B cell (primary cell): ENCODE results near the gene BFSP1. TPM values are rescaled to one million over a fixed set of nuclear protein-coding genes. Genes with fewer than 3 reads are reported as not detected.

Experiments
- ATAC-seq: fragments of 200-7000 bp; cut with Tn5 transposase; one replicate; pipeline ENCODE4 v1.10.0; 2021; ENCODE audit warnings: low read depth, mild to moderate bottlenecking, moderate number of reproducible peaks, moderate library complexity
- CTCF ChIA-PET: fragments of 350-600 bp; sonication (Branson Sonifier 250); formaldehyde crosslinking; loops from one replicate; lab custom pipeline; 2021; ENCODE audit warnings: antibody characterized with exemption, inconsistent platforms; lab: Charles Lee
- POLR2A ChIA-PET: fragments of 350-600 bp; sonication (Branson Sonifier 250); formaldehyde crosslinking; loops from one replicate; lab custom pipeline; 2021; ENCODE audit warnings: antibody characterized with exemption; lab: Charles Lee
- DNase-seq: peaks from one replicate; pipeline ENCODE4 v3.0.0; 2013
- H2AFZ ChIP-seq: 2 replicates; pipeline ENCODE4 v1.6.1; 2012; ENCODE audit warnings: mild to moderate bottlenecking, low read depth, low read length; ENCODE audit not compliant: insufficient read depth, poor library complexity, severe bottlenecking
- H3K27ac ChIP-seq, 2 donors: 1 replicate in 1 of 2; 2 replicates in 1 of 2; pipeline ENCODE4 v1.5.1; 2012 to 2013; ENCODE audit warnings: low read length in 2 of 2, mild to moderate bottlenecking in 2 of 2, moderate library complexity in 1 of 2
- H3K27me3 ChIP-seq, 4 experiments: fragments of 200-600 bp in 1 of 4; sonication (generic) in 1 of 4; replicated peaks in 1 of 4; 1 replicate in 2 of 4; 2 replicates in 2 of 4; pipeline versions ENCODE4 v1.6.1 to v1.7.0; 2013 to 2016; ENCODE audit warnings: low read length in 3 of 4, mild to moderate bottlenecking in 2 of 4, mixed read lengths in 1 of 4, moderate library complexity in 1 of 4; ENCODE audit not compliant: insufficient read depth in 4 of 4, control insufficient read depth in 3 of 4; ENCODE audit errors: control extremely low read depth in 1 of 4
- H3K36me3 ChIP-seq, 2 experiments: replicated peaks in 1 of 2; 1 replicate in 1 of 2; 2 replicates in 1 of 2; pipeline versions ENCODE4 v1.6.1 to v1.7.1; 2013; ENCODE audit warnings: low read length in 1 of 2; ENCODE audit not compliant: insufficient read depth in 2 of 2, control insufficient read depth in 1 of 2; ENCODE audit errors: control extremely low read depth in 1 of 2, extremely low read depth in 1 of 2
- H3K4me1 ChIP-seq, 2 donors: fragments of 200-600 bp in 1 of 2; sonication (generic) in 1 of 2; 1 replicate in 1 of 2; 2 replicates in 1 of 2; pipeline versions ENCODE4 v1.5.1 to v1.6.1; 2013 to 2017; ENCODE audit warnings: low read length in 2 of 2; ENCODE audit not compliant: control insufficient read depth in 2 of 2, insufficient read depth in 2 of 2
- H3K4me2 ChIP-seq: replicated peaks from 2 replicates; pipeline ENCODE3; 2012; ENCODE audit warnings: mild to moderate bottlenecking, low read depth, low read length; ENCODE audit not compliant: poor library complexity, severe bottlenecking
- H3K4me3 ChIP-seq, 5 experiments: fragments of 200-600 bp in 1 of 5; sonication (generic) in 1 of 5; 1 replicate in 3 of 5; 2 replicates in 2 of 5; pipeline versions ENCODE4 v1.5.1 to v1.7.0; 2011 to 2016; ENCODE audit warnings: low read length in 4 of 5, mild to moderate bottlenecking in 4 of 5, low read depth in 2 of 5, control low read depth in 1 of 5, moderate library complexity in 1 of 5; ENCODE audit not compliant: insufficient read depth in 1 of 5; ENCODE audit errors: control extremely low read depth in 1 of 5, extremely low read depth in 1 of 5
- H3K79me2 ChIP-seq: fragments of 200-600 bp; sonication (generic); one replicate; pipeline ENCODE4 v1.6.0; 2016; ENCODE audit warnings: low read length; ENCODE audit not compliant: control insufficient read depth, insufficient read depth
- H3K9ac ChIP-seq: fragments of 200-600 bp; sonication (generic); 2 replicates; pipeline ENCODE4 v1.6.1; 2017; ENCODE audit warnings: mild to moderate bottlenecking, low read length, moderate library complexity
- H3K9me3 ChIP-seq, 3 donors: one replicate each; pipeline versions ENCODE4 v1.6.1 to v1.7.1; 2013; ENCODE audit warnings: low read length in 2 of 3; ENCODE audit not compliant: control insufficient read depth in 2 of 3, insufficient read depth in 1 of 3; ENCODE audit errors: control extremely low read depth in 1 of 3
- H4K20me1 ChIP-seq: 2 replicates; pipeline ENCODE4 v1.6.0; 2012; ENCODE audit warnings: mild to moderate bottlenecking, low read length; ENCODE audit not compliant: insufficient read depth, control insufficient read depth, poor library complexity, severe bottlenecking
- H3K27ac Mint-ChIP-seq: one replicate; pipeline ENCODE4 v1.8.0; 2021; ENCODE audit warnings: mixed read lengths
- H3K27me3 Mint-ChIP-seq: one replicate; pipeline ENCODE4 v1.8.0; 2021; ENCODE audit warnings: mixed read lengths
- H3K4me1 Mint-ChIP-seq: one replicate; pipeline ENCODE4 v1.8.0; 2021; ENCODE audit warnings: mixed read lengths
- H3K4me3 Mint-ChIP-seq: one replicate; pipeline ENCODE4 v1.8.0; 2021; ENCODE audit warnings: mixed read lengths
- H3K9me3 Mint-ChIP-seq: one replicate; pipeline ENCODE4 v1.8.0; 2022; ENCODE audit warnings: mixed read lengths; ENCODE audit not compliant: insufficient read depth
- EZH2 ChIP-seq: IDR thresholded peaks from 2 replicates; pipeline ENCODE4 v1.6.1; 2012; ENCODE audit warnings: borderline replicate concordance, low read depth, mild to moderate bottlenecking, moderate library complexity, low read length; ENCODE audit not compliant: insufficient read depth, poor library complexity, severe bottlenecking
- WGBS: methylation state at CpG from one replicate; pipeline ENCODE4 v1.1.5; 2013; ENCODE audit warnings: missing lambda C conversion rate; ENCODE audit not compliant: insufficient coverage; 5-methylcytosine and 5-hydroxymethylcytosine counted together
- intact Hi-C: fragments of 100-400 bp; cut with micrococcal nuclease; formaldehyde crosslinking; loops from one replicate; pipeline ENCODE4 v1.10.0; 2022
- polyA plus RNA-seq: library from polyadenylated mRNA; depleted of rRNA; stranded (reverse); fragments of >200 nt; gene quantifications from 2 replicates; pipeline ENCODE4 v1.2.3, GENCODE V29; 2012
- total RNA-seq, 2 donors: library from RNA; stranded (reverse); fragments of 120-200 nt in 1 of 2; gene quantifications; 1 replicate in 1 of 2; 2 replicates in 1 of 2; pipeline versions ENCODE4 v1.2.3 to v1.2.4, GENCODE V29; 2013 to 2022
- TF ChIP-seq, protein P1 (sequence below): fragments of 200-600 bp; IDR thresholded peaks from one replicate; pipeline ENCODE4 v1.8.0; 2022; ENCODE audit warnings: antibody characterized with exemption, mild to moderate bottlenecking

BFSP1 gene
- total and polyA plus RNA-seq, 2 donors (not counting 1 experiment from before 2014, with no cell fraction given) = not detected

DNA sequence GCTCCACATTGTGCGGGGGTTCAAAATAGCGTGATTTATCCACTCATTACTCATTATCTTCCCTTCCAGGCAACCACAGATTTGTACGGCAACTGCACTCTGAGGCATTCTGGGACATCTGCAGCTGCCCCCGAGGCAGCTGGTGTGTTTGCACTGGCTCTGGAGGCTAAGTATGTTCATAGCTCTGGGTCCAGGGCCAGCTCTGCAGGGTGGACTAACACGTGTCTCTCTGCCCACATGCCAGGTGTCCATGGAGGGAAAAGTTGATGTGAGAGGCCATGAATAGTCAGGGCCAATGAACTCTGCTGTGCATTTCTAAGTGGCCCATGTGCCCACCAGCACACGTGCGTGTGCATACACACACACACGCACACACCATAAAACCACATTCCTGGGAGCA, 74.9 kb downstream of the BFSP1 start:
- no peak for TF ChIP-seq EZH2
- TF ChIP-seq, protein P1, sequence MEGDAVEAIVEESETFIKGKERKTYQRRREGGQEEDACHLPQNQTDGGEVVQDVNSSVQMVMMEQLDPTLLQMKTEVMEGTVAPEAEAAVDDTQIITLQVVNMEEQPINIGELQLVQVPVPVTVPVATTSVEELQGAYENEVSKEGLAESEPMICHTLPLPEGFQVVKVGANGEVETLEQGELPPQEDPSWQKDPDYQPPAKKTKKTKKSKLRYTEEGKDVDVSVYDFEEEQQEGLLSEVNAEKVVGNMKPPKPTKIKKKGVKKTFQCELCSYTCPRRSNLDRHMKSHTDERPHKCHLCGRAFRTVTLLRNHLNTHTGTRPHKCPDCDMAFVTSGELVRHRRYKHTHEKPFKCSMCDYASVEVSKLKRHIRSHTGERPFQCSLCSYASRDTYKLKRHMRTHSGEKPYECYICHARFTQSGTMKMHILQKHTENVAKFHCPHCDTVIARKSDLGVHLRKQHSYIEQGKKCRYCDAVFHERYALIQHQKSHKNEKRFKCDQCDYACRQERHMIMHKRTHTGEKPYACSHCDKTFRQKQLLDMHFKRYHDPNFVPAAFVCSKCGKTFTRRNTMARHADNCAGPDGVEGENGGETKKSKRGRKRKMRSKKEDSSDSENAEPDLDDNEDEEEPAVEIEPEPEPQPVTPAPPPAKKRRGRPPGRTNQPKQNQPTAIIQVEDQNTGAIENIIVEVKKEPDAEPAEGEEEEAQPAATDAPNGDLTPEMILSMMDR = no peak
- no peak overlapping the region for H3K27ac Mint-ChIP-seq
- H3K27me3 ChIP-seq = peaks cover 0 to 9% (median 0%) of the 10 kb centered on the region in 4 experiments
- no peaks in the 10 kb centered on the region for H3K79me2 ChIP-seq
- ChIA-PET CTCF (no interaction called here), POLR2A (no interaction called here)
- intact Hi-C loops = no loop called here
- no peaks in the 10 kb centered on the region for H3K4me1 ChIP-seq
- H3K4me2 ChIP-seq = no peak overlapping the region
- no peak overlapping the region for H3K9ac ChIP-seq
- H3K4me3 Mint-ChIP-seq = no peak overlapping the region
- H2AFZ ChIP-seq = no peak overlapping the region
- H3K4me1 Mint-ChIP-seq = peaks cover 4% of the 10 kb centered on the region
- no peaks in the 10 kb centered on the region for H3K9me3 ChIP-seq
- ATAC-seq (no peak), DNase-seq (no peak)
- H3K9me3 Mint-ChIP-seq = peaks cover 3% of the 10 kb centered on the region
- H3K36me3 ChIP-seq = no peaks in the 10 kb centered on the region
- 85% methylated on average over 7 of the region's 8 CpGs for WGBS
- no peak overlapping the region for H3K27ac ChIP-seq
- no peak overlapping the region for H3K4me3 ChIP-seq
- H3K27me3 Mint-ChIP-seq = peaks cover 38% of the 10 kb centered on the region
- no peaks in the 10 kb centered on the region for H4K20me1 ChIP-seq

DNA sequence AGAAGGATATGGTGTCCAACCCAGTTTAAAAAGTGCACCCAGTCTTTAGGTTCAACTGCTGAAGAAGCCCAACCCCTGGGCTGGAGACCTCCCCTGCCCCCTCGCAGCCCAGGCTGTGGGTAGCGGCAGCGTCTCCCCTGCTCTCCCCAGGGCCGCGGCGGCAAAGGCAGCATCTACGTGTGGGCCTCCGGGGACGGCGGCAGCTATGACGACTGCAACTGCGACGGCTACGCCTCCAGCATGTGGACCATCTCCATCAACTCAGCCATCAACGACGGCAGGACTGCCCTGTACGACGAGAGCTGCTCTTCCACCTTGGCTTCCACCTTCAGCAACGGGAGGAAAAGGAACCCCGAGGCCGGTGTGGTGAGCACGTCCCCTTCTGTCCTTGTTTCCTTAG, 77.6 kb downstream of the BFSP1 start:
- no peaks in the 10 kb centered on the region for H3K79me2 ChIP-seq

More for the DNA sequence above, 77.6 kb downstream of the BFSP1 start:
- no peak for TF ChIP-seq EZH2
- TF ChIP-seq, protein P1 = no peak
- Mint-ChIP-seq H3K4me1 (no peaks in the 10 kb centered on the region), H3K9me3 (no peaks in the 10 kb centered on the region), H3K4me3 (no peak overlapping the region), H3K27me3 (peaks cover 37% of the 10 kb centered on the region), H3K27ac (no peak overlapping the region)
- WGBS = 90% methylated on average over 21 of the region's 22 CpGs
- Histone ChIP-seq H3K36me3 (no peaks in the 10 kb centered on the region), H3K27me3 (peaks cover 0 to 9% (median 0%) of the 10 kb centered on the region in 4 experiments), H3K4me3 (no peak overlapping the region), H3K4me2 (no peak overlapping the region), H3K9ac (no peak overlapping the region), H3K27ac (no peak overlapping the region), H3K9me3 (no peaks in the 10 kb centered on the region), H2AFZ (no peak overlapping the region), H3K4me1 (no peaks in the 10 kb centered on the region), H4K20me1 (no peaks in the 10 kb centered on the region)
- POLR2A ChIA-PET = no interaction called here
- CTCF ChIA-PET = no interaction called here
- DNase-seq (no peak), ATAC-seq (no peak)
- intact Hi-C loops = no loop called here
